Measurements from ENCODE around the gene MKI67. TPM values are rescaled to one million over a fixed set of nuclear protein-coding genes. Genes with fewer than 3 reads are reported as not detected.

MKI67 gene
- total RNA-seq, 1 donor from 2014 or later, result 159 TPM

DNA sequence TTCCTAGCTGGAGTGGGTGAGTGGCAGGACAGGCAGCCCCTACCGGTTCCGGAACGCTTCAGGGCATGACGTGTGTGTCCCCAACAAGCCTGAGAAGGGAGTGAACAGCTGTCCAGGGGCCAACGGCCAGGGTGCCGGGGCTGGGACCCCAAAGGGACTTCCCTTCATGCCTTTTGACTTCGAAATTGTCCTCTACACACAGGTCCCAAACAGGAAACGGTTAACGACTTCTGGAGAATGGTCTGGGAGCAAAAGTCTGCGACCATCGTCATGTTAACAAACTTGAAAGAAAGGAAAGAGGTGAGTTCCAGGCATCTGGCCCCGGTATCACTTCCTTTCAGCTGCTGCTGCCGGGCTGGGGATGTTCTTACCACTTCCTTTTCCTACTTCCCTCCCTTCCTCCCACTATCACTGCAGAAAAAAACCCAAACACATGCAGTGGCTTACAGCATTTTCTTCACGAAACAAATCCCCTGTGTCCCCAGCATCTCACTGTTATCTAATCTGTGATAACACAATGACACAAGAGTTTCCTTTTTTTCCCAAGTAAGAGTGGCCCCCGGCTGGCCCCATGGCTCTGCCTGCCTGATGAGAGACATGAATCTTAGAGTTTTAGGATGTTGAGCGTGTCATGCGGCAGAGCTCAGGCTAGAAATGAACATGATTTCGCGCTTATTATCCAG lies 63.2 kb downstream of the MKI67 start:
- Mint-ChIP-seq H3K27ac (peak overlapping the region; percentile 93), H3K36me3 (ENCODE audit: low read depth) (peaks cover 61% of the 10 kb centered on the region), H3K4me3 (peak overlapping the region; percentile 78), H3K9me3 (no peaks in the 10 kb centered on the region), H3K27me3 (ENCODE audit: insufficient read depth) (no peaks in the 10 kb centered on the region), H3K4me1 (ENCODE audit: low read depth) (peaks cover 63% of the 10 kb centered on the region)
- DNase-seq (ENCODE audit: low spot score), result peak; percentile 55
- intact Hi-C loops (cut with micrococcal nuclease), result no loop called here

DNA sequence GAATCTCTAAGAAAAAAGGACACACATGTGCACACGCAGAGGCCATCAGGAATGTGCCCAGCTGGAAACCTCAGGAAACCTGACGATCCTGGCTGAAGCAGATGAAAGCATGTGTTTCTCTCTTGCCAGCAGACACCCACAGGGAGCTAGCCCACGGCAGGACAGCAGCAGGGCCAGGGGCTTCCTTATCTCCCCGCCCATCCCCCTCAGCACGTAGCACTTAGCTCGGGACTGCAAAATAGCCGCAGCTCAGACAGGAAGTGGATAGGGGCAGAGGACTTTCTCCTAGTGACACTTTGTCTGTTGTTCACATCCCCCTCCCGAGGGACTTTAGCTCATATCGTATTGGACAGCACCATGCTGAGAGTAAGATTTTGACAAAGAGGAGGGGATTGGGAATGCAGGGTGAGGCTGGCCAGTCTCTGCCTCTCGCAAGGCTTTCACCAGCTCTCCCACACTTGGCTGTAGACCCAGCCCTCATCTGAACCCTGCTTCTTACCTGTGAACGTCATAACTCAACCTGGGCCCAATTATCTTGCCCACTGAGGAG lies 63.8 kb downstream of the MKI67 start:
- Mint-ChIP-seq H3K27me3 (ENCODE audit: insufficient read depth) (no peaks in the 10 kb centered on the region), H3K36me3 (ENCODE audit: low read depth) (peaks cover 60% of the 10 kb centered on the region), H3K9me3 (no peaks in the 10 kb centered on the region), H3K27ac (peak overlapping the region; percentile 93), H3K4me1 (ENCODE audit: low read depth) (peaks cover 62% of the 10 kb centered on the region), H3K4me3 (peak overlapping the region; percentile 78)
- DNase-seq (ENCODE audit: low spot score), result no peak
- intact Hi-C loops (cut with micrococcal nuclease), result no loop called here

DNA sequence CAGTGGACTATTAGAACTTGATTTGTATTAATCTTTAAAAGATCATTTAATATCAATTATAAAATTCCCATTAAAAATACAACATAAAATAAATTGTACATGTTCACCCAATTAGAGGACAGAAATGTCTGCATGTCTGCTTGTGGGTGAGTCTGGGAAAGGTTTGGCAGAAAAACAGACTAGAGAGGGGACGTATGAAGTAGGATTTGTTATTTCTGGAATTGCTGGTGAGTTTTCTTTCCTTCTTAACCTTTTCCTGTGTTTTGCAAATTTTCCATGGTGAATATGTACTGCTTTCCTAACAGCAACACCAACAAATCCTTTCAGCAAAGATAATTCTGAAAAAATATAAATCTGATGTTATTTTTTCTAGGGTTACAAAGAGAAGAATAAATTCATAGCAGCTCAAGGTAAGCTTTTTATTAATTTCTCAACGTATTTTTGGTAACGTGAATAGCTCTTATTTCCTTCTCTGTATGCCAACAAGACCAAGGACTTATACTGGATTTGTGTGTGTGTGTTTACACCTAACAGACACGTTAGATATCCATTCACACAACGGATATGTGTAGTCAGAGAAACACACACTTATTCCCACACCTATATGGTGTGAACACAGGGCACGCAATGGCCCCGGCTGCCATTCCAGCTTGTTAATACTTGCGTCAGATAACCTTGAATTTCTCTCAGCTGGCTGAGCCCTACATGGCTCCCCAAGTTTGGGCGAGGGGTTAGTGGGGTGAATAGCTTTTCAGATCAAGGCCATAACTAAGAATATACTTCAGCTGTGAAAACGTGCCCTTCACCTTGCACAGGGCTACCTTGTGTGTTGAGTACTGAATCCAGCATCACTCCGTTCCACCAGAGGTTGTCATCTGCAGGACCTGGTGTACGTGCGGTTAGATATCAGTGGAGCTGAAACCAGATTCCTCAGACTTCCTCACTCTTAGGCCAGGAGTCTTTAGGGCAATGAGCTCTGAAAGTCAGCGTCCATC lies 64.6 kb downstream of the MKI67 start:
- Mint-ChIP-seq H3K27me3 (ENCODE audit: insufficient read depth) (no peaks in the 10 kb centered on the region), H3K9me3 (no peaks in the 10 kb centered on the region), H3K27ac (peak overlapping the region; percentile 93), H3K4me3 (no peak overlapping the region), H3K4me1 (ENCODE audit: low read depth) (peaks cover 54% of the 10 kb centered on the region), H3K36me3 (ENCODE audit: low read depth) (peaks cover 53% of the 10 kb centered on the region)
- intact Hi-C loops (cut with micrococcal nuclease), result no loop called here
- DNase-seq (ENCODE audit: low spot score), result no peak

DNA sequence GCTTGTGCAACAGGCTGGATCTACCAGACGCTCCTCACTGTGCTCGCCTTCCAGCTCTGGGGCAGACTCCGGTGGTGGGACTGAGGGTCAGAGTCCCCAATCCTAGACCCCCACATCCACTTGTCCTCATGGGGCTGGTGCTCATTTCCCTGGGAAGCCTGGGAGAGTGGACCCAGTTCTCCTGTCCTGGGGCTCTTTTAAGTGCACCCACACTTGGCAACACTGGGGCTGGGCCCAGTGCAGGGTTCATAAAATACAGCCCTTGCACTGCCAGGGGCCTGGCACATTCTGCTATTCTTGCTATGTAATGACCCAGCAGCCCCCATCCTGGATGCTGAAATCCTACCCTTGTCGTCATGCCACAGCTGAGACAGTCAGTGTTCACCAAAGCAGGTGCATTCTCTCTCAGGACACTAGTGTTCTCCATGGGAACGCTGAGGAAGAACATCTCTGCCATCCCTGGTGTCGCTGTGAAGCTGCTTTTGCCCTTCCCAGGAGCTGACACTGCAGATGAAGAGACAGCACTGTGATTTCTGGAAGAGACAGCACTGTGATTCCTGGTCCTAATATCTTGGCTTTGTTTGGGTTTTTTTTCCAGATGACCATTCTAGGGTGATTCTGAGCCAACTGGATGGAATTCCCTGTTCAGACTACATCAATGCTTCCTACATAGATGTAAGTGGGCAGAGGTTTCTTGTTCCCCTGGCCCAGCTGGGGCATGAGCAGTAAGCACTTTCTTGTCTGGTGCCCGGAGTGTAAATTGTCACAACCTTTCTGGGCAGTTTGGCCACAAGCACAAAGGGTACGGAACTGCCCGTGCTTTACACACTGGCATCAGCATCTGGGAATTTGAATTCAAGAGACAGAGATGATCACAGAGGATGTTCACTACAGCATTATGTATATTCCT lies 65.6 kb downstream of the MKI67 start:
- intact Hi-C loops (cut with micrococcal nuclease), result no loop called here
- no peaks in the 10 kb centered on the region for H3K27me3 Mint-ChIP-seq (ENCODE audit: insufficient read depth)
- H3K36me3 Mint-ChIP-seq (ENCODE audit: low read depth), result peaks cover 50% of the 10 kb centered on the region
- H3K9me3 Mint-ChIP-seq, result no peaks in the 10 kb centered on the region
- H3K27ac Mint-ChIP-seq, result peak overlapping the region; percentile 13
- no peak for DNase-seq (ENCODE audit: low spot score)
- H3K4me1 Mint-ChIP-seq (ENCODE audit: low read depth), result peaks cover 44% of the 10 kb centered on the region
- H3K4me3 Mint-ChIP-seq, result no peak overlapping the region

DNA sequence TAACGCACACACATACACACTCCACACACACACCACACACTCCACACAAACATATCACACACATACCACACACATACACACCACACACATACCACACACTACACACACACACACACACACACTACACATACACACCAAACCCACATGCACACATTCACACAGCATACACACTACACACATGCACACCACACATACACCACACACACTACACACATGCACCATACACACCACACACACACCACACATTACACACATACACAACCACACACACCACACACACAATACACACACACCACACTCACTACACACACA lies 66.3 kb downstream of the MKI67 start:
- H3K27ac Mint-ChIP-seq, result peak overlapping the region; percentile 13
- intact Hi-C loops (cut with micrococcal nuclease), result no loop called here
- H3K9me3 Mint-ChIP-seq, result no peaks in the 10 kb centered on the region
- no peak overlapping the region for H3K4me3 Mint-ChIP-seq
- no peaks in the 10 kb centered on the region for H3K27me3 Mint-ChIP-seq (ENCODE audit: insufficient read depth)
- H3K4me1 Mint-ChIP-seq (ENCODE audit: low read depth), result peaks cover 38% of the 10 kb centered on the region
- no peak for DNase-seq (ENCODE audit: low spot score)
- peaks cover 50% of the 10 kb centered on the region for H3K36me3 Mint-ChIP-seq (ENCODE audit: low read depth)

DNA sequence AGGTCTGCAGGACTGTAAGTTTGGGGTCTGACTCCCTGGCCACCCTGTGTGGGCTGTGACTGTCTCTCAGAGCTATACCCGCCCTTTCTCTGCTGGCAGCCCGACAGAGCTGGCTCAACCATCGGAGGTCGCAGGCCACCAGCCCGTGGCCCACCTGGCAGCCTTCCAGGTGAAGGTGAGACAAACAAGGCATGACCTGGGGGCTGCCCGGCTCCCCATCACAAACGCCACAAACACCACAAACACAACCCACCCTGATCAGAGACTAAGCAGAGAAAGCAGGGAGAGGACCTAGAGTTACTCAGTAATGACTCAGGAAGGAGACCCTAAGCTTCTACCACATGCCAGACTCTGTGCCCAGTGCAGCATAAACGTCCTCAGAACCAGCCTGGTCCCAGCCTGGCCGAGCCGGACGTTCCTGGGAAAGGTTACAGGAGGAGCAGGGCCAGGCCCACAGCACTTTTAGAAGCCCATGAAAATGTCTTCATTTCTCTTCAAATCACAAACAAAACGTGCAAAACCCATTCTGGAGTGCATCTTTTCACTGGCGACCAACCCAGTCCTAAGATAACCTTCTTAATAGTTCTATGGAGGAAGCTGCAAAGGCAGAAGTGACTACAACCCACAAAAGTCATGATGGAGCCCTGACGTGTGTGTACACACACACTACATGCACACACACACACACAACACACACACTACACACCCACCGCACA lies 66.8 kb downstream of the MKI67 start:
- peaks cover 32% of the 10 kb centered on the region for H3K4me1 Mint-ChIP-seq (ENCODE audit: low read depth)
- no peak for DNase-seq (ENCODE audit: low spot score)
- peaks cover 48% of the 10 kb centered on the region for H3K36me3 Mint-ChIP-seq (ENCODE audit: low read depth)
- H3K4me3 Mint-ChIP-seq, result no peak overlapping the region
- intact Hi-C loops (cut with micrococcal nuclease), result no loop called here
- no peak overlapping the region for H3K27ac Mint-ChIP-seq
- no peaks in the 10 kb centered on the region for H3K27me3 Mint-ChIP-seq (ENCODE audit: insufficient read depth)
- no peaks in the 10 kb centered on the region for H3K9me3 Mint-ChIP-seq

DNA sequence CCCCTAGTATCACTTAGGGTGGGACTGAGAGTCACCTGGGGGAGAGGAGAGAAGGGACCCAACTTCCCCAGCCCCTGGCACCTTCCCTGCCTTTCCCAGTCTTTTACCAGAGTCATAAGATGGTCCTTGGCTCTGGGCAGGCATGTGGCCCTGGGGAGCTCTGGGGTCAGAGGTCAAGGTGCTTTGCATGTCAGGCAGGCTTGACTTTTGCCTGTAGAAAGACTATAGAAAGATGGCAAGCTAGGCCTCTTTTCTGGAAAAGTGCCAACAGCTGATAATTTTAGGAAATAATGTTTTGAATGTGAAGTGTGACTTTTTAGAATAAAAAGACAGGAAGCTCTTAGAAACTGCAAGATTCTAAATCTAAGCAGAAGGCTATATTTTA lies 67.5 kb downstream of the MKI67 start:
- no peak for DNase-seq (ENCODE audit: low spot score)
- H3K27me3 Mint-ChIP-seq (ENCODE audit: insufficient read depth), result no peaks in the 10 kb centered on the region
- H3K36me3 Mint-ChIP-seq (ENCODE audit: low read depth), result peaks cover 45% of the 10 kb centered on the region
- H3K27ac Mint-ChIP-seq, result no peak overlapping the region
- peaks cover 26% of the 10 kb centered on the region for H3K4me1 Mint-ChIP-seq (ENCODE audit: low read depth)
- intact Hi-C loops (cut with micrococcal nuclease), result no loop called here
- H3K9me3 Mint-ChIP-seq, result no peaks in the 10 kb centered on the region
- no peak overlapping the region for H3K4me3 Mint-ChIP-seq

DNA sequence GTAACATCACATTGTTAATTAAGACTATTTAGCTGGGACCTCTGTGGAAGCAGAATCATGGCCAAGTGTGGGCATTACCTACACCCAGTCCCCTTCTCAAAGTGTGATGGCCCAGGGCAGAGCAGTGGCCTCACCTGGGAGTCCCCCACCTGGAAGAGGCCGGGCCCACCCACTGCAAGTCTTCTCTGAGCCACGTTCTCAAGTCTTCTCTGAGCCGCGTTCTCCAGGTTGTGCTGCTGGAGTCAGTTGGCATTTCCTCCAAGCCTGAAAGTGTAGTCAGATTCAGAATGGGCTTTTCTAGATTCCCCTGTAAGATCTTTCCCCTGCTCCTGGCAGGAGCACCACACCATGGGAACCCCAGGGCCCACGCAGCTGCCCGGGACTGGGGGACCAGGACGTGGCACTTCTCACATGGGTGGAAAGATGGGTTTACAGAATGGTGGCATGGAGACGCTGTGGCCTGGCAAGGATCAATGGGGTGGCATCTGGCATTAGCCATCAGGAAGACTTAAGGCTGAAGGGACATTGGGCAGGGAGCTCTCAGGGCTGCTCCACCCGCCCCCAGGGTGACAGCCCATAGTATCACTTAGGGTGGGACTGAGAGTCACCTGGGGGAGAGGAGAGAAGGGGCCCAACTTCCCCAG lies 68.0 kb downstream of the MKI67 start:
- H3K36me3 Mint-ChIP-seq (ENCODE audit: low read depth), result peaks cover 41% of the 10 kb centered on the region

DNA sequence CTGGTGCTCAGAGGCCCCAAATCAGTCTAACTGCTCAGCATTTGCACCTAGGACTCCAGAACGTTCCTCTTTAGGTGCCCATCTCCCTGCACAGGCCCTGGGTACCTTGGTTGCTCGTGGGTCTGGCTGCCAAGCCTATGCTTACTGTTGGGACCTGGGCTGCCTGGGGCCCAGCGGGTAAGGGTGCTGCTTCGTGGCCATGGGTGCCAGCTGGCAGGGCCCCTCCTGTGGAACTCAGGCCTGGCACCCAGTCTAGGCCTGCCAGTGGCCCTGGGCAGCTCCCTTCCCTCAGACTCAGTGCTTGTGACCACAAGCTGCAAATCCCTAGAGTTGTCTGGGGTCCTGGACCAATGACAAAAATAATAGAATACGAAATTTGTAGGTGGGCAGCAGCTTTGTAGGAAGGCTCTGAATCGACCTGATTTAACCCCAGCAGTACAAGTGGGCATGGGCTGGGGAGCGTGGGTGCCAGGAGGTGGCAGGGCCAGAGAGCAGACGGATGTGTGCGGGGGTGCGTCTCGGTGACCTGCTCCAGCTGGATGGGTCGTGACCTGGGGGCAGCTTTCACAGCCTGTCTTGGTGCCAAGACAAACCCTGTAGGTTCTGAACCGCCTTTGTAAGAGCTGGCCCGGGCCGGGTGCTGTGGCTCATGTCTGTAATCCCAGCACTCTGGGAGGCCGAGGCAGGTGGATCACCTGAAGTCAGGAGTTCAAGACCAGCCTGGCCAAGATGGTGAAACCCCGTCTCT lies 69.7 kb downstream of the MKI67 start:
- H3K27ac Mint-ChIP-seq, result no peak overlapping the region
- DNase-seq (ENCODE audit: low spot score), result no peak
- H3K4me1 Mint-ChIP-seq (ENCODE audit: low read depth), result peaks cover 12% of the 10 kb centered on the region
- no peaks in the 10 kb centered on the region for H3K27me3 Mint-ChIP-seq (ENCODE audit: insufficient read depth)
- H3K36me3 Mint-ChIP-seq (ENCODE audit: low read depth), result peaks cover 42% of the 10 kb centered on the region
- no peaks in the 10 kb centered on the region for H3K9me3 Mint-ChIP-seq
- intact Hi-C loops (cut with micrococcal nuclease), result no loop called here
- H3K4me3 Mint-ChIP-seq, result no peak overlapping the region

More for the DNA sequence above, 68.0 kb downstream of the MKI67 start:
- Mint-ChIP-seq H3K27me3 (ENCODE audit: insufficient read depth) (no peaks in the 10 kb centered on the region), H3K4me1 (ENCODE audit: low read depth) (peaks cover 20% of the 10 kb centered on the region), H3K27ac (peak overlapping the region; percentile 29), H3K9me3 (no peaks in the 10 kb centered on the region), H3K4me3 (no peak overlapping the region)
- intact Hi-C loops (cut with micrococcal nuclease), result no loop called here
- DNase-seq (ENCODE audit: low spot score), result no peak

DNA sequence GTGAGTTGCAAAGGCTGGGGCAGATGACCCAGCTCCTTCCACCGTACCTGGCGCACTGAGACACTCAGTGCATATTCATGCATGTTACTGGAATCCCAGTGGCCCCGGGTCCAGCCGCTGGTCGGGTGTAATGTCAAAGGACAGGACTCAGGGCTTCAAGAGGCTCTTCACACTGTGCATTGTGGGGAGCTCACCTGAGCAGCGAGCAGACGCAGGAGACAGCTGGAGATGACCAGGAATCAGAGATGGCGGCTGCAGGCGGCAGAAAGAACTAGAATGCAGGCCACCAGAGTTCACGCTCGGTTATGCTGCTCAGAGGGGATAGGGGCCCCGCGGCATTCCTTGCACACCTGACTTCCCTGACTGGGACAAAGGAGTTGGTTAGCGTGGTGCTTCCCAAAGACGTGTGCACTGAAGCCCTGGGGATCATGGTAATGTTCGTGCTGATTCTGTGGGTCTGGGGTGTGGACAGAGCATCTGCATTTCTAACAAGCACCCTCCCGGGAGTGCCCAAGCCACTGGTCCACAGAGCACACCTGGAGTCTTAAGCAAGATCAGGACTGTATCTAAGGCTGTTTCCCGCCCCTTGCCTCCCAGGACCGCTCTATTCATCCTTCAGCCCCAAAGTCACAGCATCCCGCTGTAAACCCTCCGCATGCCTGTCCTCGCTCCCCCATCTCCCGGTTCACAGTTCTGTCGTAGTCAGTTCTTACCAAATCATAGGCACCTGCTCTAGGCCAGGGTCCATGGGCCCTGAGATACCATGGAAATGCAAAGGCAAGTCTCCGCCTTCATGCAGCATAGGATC lies 71.0 kb downstream of the MKI67 start:
- Mint-ChIP-seq H3K27ac (no peak overlapping the region), H3K9me3 (no peaks in the 10 kb centered on the region), H3K27me3 (ENCODE audit: insufficient read depth) (peaks cover 2% of the 10 kb centered on the region), H3K4me3 (no peak overlapping the region), H3K4me1 (ENCODE audit: low read depth) (peaks cover 18% of the 10 kb centered on the region), H3K36me3 (ENCODE audit: low read depth) (peaks cover 46% of the 10 kb centered on the region)
- intact Hi-C loops (cut with micrococcal nuclease), result no loop called here
- DNase-seq (ENCODE audit: low spot score), result no peak
